Dermis microvascular lymphatic vessel endothelial cell (primary cell): ENCODE results near the gene SEZ6L2. TPM values are rescaled to one million over a fixed set of nuclear protein-coding genes. Genes with fewer than 3 reads are reported as not detected.

Source experiments
- DNase-seq, 2 donors: peaks; one replicate each; pipeline versions ENCODE4 v3.0.0 to v3.0.0-alpha.2; 2010; ENCODE audit warnings: low read depth in 2 of 2
- total RNA-seq: library from RNA; depleted of rRNA; stranded (reverse); fragments of >200 nt; gene quantifications from 2 replicates; pipeline ENCODE4 v1.2.1, GENCODE V29; 2014

SEZ6L2 gene
- total RNA-seq, 1 donor from 2014 or later: 0.26 TPM

DNA sequence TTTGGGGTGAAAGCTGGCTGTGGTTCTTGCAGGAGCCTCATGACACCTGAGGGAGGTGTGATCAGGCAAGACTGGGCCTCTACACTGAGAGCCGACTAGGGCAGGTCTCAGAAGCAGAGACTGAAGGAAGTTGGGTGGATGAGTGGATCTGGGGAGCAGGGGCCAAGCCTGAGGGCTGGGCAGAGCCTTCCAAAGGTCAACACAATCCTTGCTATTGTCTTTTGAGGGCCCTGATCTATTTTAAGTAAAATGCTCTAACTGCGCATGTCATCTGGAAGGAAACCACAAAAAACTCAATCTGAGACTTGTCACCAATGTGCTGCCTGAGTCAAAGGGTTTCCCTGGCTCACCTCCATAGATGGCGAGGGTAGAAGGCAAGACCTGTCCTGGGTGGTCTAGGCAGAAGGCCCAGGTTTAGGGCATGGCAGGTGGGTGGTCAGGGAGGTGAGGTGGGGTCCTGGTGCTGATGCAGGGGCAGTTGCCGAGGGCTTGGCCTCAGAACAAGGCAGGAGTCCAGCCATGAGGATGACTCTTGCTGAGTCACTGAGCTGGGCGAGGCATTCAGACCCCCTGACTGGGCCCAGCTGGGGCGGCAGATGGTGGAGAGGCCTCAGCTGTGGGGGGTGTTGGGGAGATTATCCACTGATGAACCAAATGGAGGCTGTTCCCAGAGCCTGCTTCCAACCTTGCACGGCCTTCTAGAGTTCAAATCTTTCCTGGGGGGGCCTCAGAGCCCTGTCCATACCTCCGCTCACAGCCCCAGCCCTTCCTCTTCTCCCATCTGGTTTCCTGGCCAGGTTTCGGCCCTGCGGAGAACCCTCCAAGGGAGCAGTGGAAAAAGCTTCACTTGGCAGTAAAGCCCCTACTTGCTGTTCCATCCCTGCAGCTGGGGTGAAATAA is 74.0 kb downstream of the SEZ6L2 start:
- DNase-seq: peak in 1 of 2 donors; percentile 67

- peak in 1 of 2 donors; percentile 86 for DNase-seq
Measured at GRCh38 chr16:29824589-29825144, 74.7 kb downstream of the SEZ6L2 start.

DNA sequence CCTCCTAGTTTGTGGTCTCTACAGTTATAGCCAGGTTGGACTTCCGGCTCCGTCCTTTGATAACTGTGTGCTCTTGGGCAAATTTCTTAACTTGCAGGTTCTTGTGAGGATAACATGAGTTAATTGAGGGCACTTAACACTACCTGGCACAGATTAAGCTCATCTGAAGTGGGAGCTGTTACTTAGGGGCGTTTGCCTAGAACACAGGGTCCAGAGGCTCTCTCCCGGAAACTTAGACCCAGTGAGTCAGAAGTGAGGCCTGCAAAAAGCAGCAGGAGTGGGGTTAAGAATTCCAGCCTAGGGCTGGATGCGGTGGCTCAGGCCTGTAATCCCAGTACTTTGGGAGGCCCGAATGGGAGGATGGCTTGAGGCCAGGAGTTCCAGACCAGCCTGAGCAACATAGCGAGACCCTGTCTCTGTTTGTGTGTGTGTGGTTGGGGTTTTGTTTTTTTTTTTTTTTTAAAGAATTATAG is 77.7 kb downstream of the SEZ6L2 start:
- DNase-seq: peak in 1 of 2 donors; percentile 80

Other genes with a start within 250 kb of the SEZ6L2 start
- under 0.01 TPM in 1 of 2 replicates, not detected in the other for gene SPN, start 236.3 kb downstream of the SEZ6L2 start, total RNA-seq
- gene QPRT, start 220.4 kb downstream of the SEZ6L2 start, total RNA-seq: 0.13 and 0.25 TPM in 2 replicates
- not detected in 2 replicates for gene C16orf54, start 153.6 kb downstream of the SEZ6L2 start, total RNA-seq
- gene ZG16, start 121.3 kb downstream of the SEZ6L2 start, total RNA-seq: not detected in 2 replicates
- 24.1 and 47.2 TPM in 2 replicates for gene KIF22, start 108.8 kb downstream of the SEZ6L2 start, total RNA-seq
- 139 and 171 TPM in 2 replicates for gene MAZ, start 93.0 kb downstream of the SEZ6L2 start, total RNA-seq
- gene PRRT2, start 87.4 kb downstream of the SEZ6L2 start, total RNA-seq: 0.25 TPM in 1 of 2 replicates, not detected in the other
- gene PAGR1, start 83.4 kb downstream of the SEZ6L2 start, total RNA-seq: 13.2 and 15.2 TPM in 2 replicates
- 141 and 161 TPM in 2 replicates for gene MVP, start 79.1 kb downstream of the SEZ6L2 start, total RNA-seq
- 52.1 and 89.6 TPM in 2 replicates for gene CDIPT, start 36.3 kb downstream of the SEZ6L2 start, total RNA-seq
- gene ASPHD1, start 938 bp upstream of the SEZ6L2 start, total RNA-seq: 0.25 and 0.26 TPM in 2 replicates
- 3.9 and 4.2 TPM in 2 replicates for gene KCTD13, start 26.7 kb upstream of the SEZ6L2 start, total RNA-seq
- 50.6 and 62.7 TPM in 2 replicates for gene TMEM219, start 62.5 kb upstream of the SEZ6L2 start, total RNA-seq
- 71.8 and 84.1 TPM in 2 replicates for gene TAOK2, start 74.3 kb upstream of the SEZ6L2 start, total RNA-seq
- 4.4 and 5.6 TPM in 2 replicates for gene HIRIP3, start 96.1 kb upstream of the SEZ6L2 start, total RNA-seq
- gene INO80E, start 96.7 kb upstream of the SEZ6L2 start, total RNA-seq: 13.0 and 14.2 TPM in 2 replicates
- under 0.01 and 0.13 TPM in 2 replicates for gene DOC2A, start 111.5 kb upstream of the SEZ6L2 start, total RNA-seq
- not detected in 2 replicates for gene C16orf92, start 123.6 kb upstream of the SEZ6L2 start, total RNA-seq
- gene TLCD3B, start 131.7 kb upstream of the SEZ6L2 start, total RNA-seq: not detected in 2 replicates
- 225 and 318 TPM in 2 replicates for gene ALDOA, start 166.2 kb upstream of the SEZ6L2 start, total RNA-seq
- gene PPP4C, start 176.4 kb upstream of the SEZ6L2 start, total RNA-seq: 214 and 244 TPM in 2 replicates
- under 0.01 and 0.13 TPM in 2 replicates for gene TBX6, start 192.4 kb upstream of the SEZ6L2 start, total RNA-seq
- 13.0 and 27.9 TPM in 2 replicates for gene YPEL3, start 196.7 kb upstream of the SEZ6L2 start, total RNA-seq
- 0.51 and 1.4 TPM in 2 replicates for gene GDPD3, start 214.0 kb upstream of the SEZ6L2 start, total RNA-seq
- 33.4 and 60.2 TPM in 2 replicates for gene MAPK3, start 223.7 kb upstream of the SEZ6L2 start, total RNA-seq